SK-N-SH treated with all-trans-retinoic acid at 6 μM for 48 hours (cell line): ENCODE data around the gene MARCKSL1.

Experiments
- ATAC-seq: fragments of 200-7000 bp; cut with Tn5 transposase; 3 replicates; pipeline ENCODE4 v1.9.1; 2020; ENCODE audit warnings: mild to moderate bottlenecking, moderate library complexity
- ARNTL ChIP-seq: fragments of 450-650 bp; formaldehyde crosslinking; IDR thresholded peaks from 2 replicates; pipeline ENCODE4 v1.5.0; 2020; ENCODE audit warnings: low read depth, mild to moderate bottlenecking, moderate library complexity, borderline replicate concordance
- BACH2 ChIP-seq: fragments of 250-450 bp; sonication (Bioruptor Pico); IDR thresholded peaks from 2 replicates; pipeline ENCODE4 v1.9.0; 2021; ENCODE audit warnings: mild to moderate bottlenecking, borderline replicate concordance
- CREB5 ChIP-seq: fragments of 250-450 bp; sonication (Bioruptor Pico); IDR thresholded peaks from 2 replicates; pipeline ENCODE4 v1.5.1; 2020; ENCODE audit warnings: low read depth, mild to moderate bottlenecking, moderate library complexity
- CSDC2 ChIP-seq: fragments of 250-450 bp; sonication (Bioruptor Pico); IDR thresholded peaks from 2 replicates; pipeline ENCODE4 v1.5.0; 2020; ENCODE audit warnings: mild to moderate bottlenecking, moderate library complexity
- ESRRG ChIP-seq: fragments of 250-450 bp; sonication (Bioruptor Pico); IDR thresholded peaks from 2 replicates; pipeline ENCODE4 v1.6.1; 2021; ENCODE audit warnings: mild to moderate bottlenecking
- GLIS3 ChIP-seq: fragments of 250-450 bp; sonication (Bioruptor Pico); IDR thresholded peaks from 2 replicates; pipeline ENCODE4 v1.5.0; 2020; ENCODE audit warnings: mild to moderate bottlenecking, moderate library complexity
- ISL1 ChIP-seq: fragments of 250-450 bp; sonication (Bioruptor Pico); IDR thresholded peaks from 2 replicates; pipeline ENCODE4 v2.1.2; 2022; ENCODE audit warnings: mild to moderate bottlenecking, moderate library complexity
- OSR1 ChIP-seq: fragments of 250-450 bp; sonication (Bioruptor Pico); IDR thresholded peaks from 2 replicates; pipeline ENCODE4 v1.8.0; 2022; ENCODE audit warnings: moderate library complexity, mild to moderate bottlenecking, inconsistent platforms
- PATZ1 ChIP-seq: fragments of 250-450 bp; sonication (Bioruptor Pico); IDR thresholded peaks from 2 replicates; pipeline ENCODE4 v1.8.0; 2020; ENCODE audit warnings: mild to moderate bottlenecking, moderate library complexity, borderline replicate concordance
- POU6F1 ChIP-seq: fragments of 250-450 bp; sonication (Bioruptor Pico); IDR thresholded peaks from 2 replicates; pipeline ENCODE4 v1.8.0; 2021; ENCODE audit warnings: low read depth, mild to moderate bottlenecking, moderate library complexity, borderline replicate concordance
- PPARA ChIP-seq: fragments of 250-450 bp; sonication (Bioruptor Pico); IDR thresholded peaks from 2 replicates; pipeline ENCODE4 v1.5.0; 2020; ENCODE audit warnings: mild to moderate bottlenecking, borderline replicate concordance
- SNAI2 ChIP-seq: fragments of 250-450 bp; sonication (Bioruptor Pico); IDR thresholded peaks from 2 replicates; pipeline ENCODE4 v1.5.0; 2020; ENCODE audit warnings: mild to moderate bottlenecking, moderate library complexity
- TOX ChIP-seq: fragments of 250-450 bp; sonication (Bioruptor Pico); IDR thresholded peaks from 2 replicates; pipeline ENCODE4 v1.8.0; 2021; ENCODE audit warnings: mild to moderate bottlenecking, moderate library complexity, borderline replicate concordance
- ZFP3 ChIP-seq: fragments of 250-450 bp; sonication (Bioruptor Pico); IDR thresholded peaks from 2 replicates; pipeline ENCODE4 v1.5.0; 2020; ENCODE audit warnings: mild to moderate bottlenecking, moderate library complexity
- ZNF565 ChIP-seq: fragments of 450-650 bp; formaldehyde crosslinking; conservative IDR thresholded peaks from 2 replicates; pipeline ENCODE4 v1.5.0; 2020; ENCODE audit warnings: low read depth, mild to moderate bottlenecking, moderate library complexity
- ZNF8 ChIP-seq: fragments of 450-650 bp; formaldehyde crosslinking; IDR thresholded peaks from 2 replicates; pipeline ENCODE4 v1.5.0; 2020; ENCODE audit warnings: mild to moderate bottlenecking, moderate library complexity

Gene MARCKSL1

GRCh38 chr1:32336963-32337675 is 1.1 kb upstream of the MARCKSL1 start:
- no peak for TF ChIP-seq ZNF8 (CRISPR knock-in tag)
- TF ChIP-seq ESRRG (CRISPR knock-in tag): no peak

GRCh38 chr1:32336591-32336932 is 529 bp upstream of the MARCKSL1 start:
- ATAC-seq: peak; percentile 1; the same call in 2 of the 3 replicates
- TF ChIP-seq OSR1 (no peak), ZFP3 (CRISPR knock-in tag) (no peak), PATZ1 (no peak), ISL1 (CRISPR knock-in tag) (no peak), ZNF565 (CRISPR knock-in tag) (no peak), CSDC2 (CRISPR knock-in tag) (no peak), BACH2 (CRISPR knock-in tag) (no peak)

More at GRCh38 chr1:32336963-32337675, 1.1 kb upstream of the MARCKSL1 start:
- ATAC-seq: no peak

- ATAC-seq: peak; percentile 3; the same call in 2 of the 3 replicates
- TF ChIP-seq TOX (CRISPR knock-in tag): no peak
- no peak for TF ChIP-seq ARNTL
- TF ChIP-seq CSDC2 (CRISPR knock-in tag): no peak
- no peak for TF ChIP-seq CREB5 (CRISPR knock-in tag)
- TF ChIP-seq ZFP3 (CRISPR knock-in tag): no peak
- no peak for TF ChIP-seq POU6F1 (CRISPR knock-in tag)
- no peak for TF ChIP-seq ISL1 (CRISPR knock-in tag)
- TF ChIP-seq GLIS3: no peak
- no peak for TF ChIP-seq SNAI2 (CRISPR knock-in tag)
Observed at GRCh38 chr1:32335535-32335789, 571 bp downstream of the MARCKSL1 start.

GRCh38 chr1:32334864-32335534 is 1.0 kb downstream of the MARCKSL1 start:
- 0 out of 2 replicates have a peak, but pooled peaks have one; percentile 42 for TF ChIP-seq PATZ1
- TF ChIP-seq SNAI2 (CRISPR knock-in tag): no peak
- no peak for TF ChIP-seq ARNTL
- peak; percentile 62 for ATAC-seq

- peak; percentile 24 for ATAC-seq
- TF ChIP-seq ZFP3 (CRISPR knock-in tag): no peak
- no peak for TF ChIP-seq ISL1 (CRISPR knock-in tag)
- TF ChIP-seq CSDC2 (CRISPR knock-in tag): no peak
- TF ChIP-seq BACH2 (CRISPR knock-in tag): no peak
- no peak for TF ChIP-seq PPARA (CRISPR knock-in tag)
- no peak for TF ChIP-seq ARNTL
- TF ChIP-seq CREB5 (CRISPR knock-in tag): no peak
Observed at GRCh38 chr1:32334274-32334861, 1.7 kb downstream of the MARCKSL1 start.
